Measurements from ENCODE around the gene FBXO28.

FBXO28 gene

GRCh38 chr1:224067621-224068457 lies 46.1 kb upstream of the FBXO28 start:
- TF ChIP-seq PATZ1 (CRISPR knock-in tag; IDR thresholded peaks at IDR 0.05; ENCODE audit: borderline replicate concordance), result no peak
- TF ChIP-seq TCF4 (CRISPR knock-in tag; IDR thresholded peaks at IDR 0.05; ENCODE audit: borderline replicate concordance), result no peak
- TF ChIP-seq BACH2 (CRISPR knock-in tag; IDR thresholded peaks at IDR 0.05; ENCODE audit: borderline replicate concordance), result no peak
- no peak for TF ChIP-seq PPARA (CRISPR knock-in tag; IDR thresholded peaks at IDR 0.05; ENCODE audit: borderline replicate concordance)
- TF ChIP-seq ZFP30 (CRISPR knock-in tag; IDR thresholded peaks at IDR 0.05), result no peak
- no peak for TF ChIP-seq ISL1 (CRISPR knock-in tag; IDR thresholded peaks at IDR 0.05)
- no peak for TF ChIP-seq GLIS3 (CRISPR knock-in tag; IDR thresholded peaks at IDR 0.05)
- TF ChIP-seq ZFP3 (CRISPR knock-in tag; IDR thresholded peaks at IDR 0.05), result no peak
- no peak; the same call in 1 of the 2 replicates for TF ChIP-seq OSR1 (CRISPR knock-in tag; IDR thresholded peaks at IDR 0.05)
- no peak for TF ChIP-seq ZNF70 (CRISPR knock-in tag; IDR thresholded peaks at IDR 0.05)
- no peak for TF ChIP-seq CREB5 (CRISPR knock-in tag; IDR thresholded peaks at IDR 0.05; ENCODE audit: low read depth)
- no peak for TF ChIP-seq POU6F1 (CRISPR knock-in tag; IDR thresholded peaks at IDR 0.05; ENCODE audit: borderline replicate concordance, low read depth)
- TF ChIP-seq TSHZ2 (CRISPR knock-in tag; IDR thresholded peaks at IDR 0.05), result no peak
- TF ChIP-seq ESRRG (CRISPR knock-in tag; IDR thresholded peaks at IDR 0.05), result no peak
- TF ChIP-seq CSDC2 (CRISPR knock-in tag; IDR thresholded peaks at IDR 0.05), result no peak
- TF ChIP-seq CSRNP3 (CRISPR knock-in tag; IDR thresholded peaks at IDR 0.05), result no peak
- no peak for TF ChIP-seq TOX (CRISPR knock-in tag; IDR thresholded peaks at IDR 0.05; ENCODE audit: borderline replicate concordance)
- no peak for TF ChIP-seq RARB (CRISPR knock-in tag; IDR thresholded peaks at IDR 0.05)
- peak; percentile 35 for ATAC-seq

GRCh38 chr1:224068458-224069072 lies 45.3 kb upstream of the FBXO28 start:
- no peak for ATAC-seq
- TF ChIP-seq TCF4 (CRISPR knock-in tag; IDR thresholded peaks at IDR 0.05; ENCODE audit: borderline replicate concordance), result no peak
- no peak for TF ChIP-seq TOX (CRISPR knock-in tag; IDR thresholded peaks at IDR 0.05; ENCODE audit: borderline replicate concordance)
- no peak for TF ChIP-seq ZNF565 (CRISPR knock-in tag; conservative IDR thresholded peaks at IDR 0.05; ENCODE audit: low read depth)
- TF ChIP-seq CSRNP3 (CRISPR knock-in tag; IDR thresholded peaks at IDR 0.05), result no peak
- no peak for TF ChIP-seq PATZ1 (CRISPR knock-in tag; IDR thresholded peaks at IDR 0.05; ENCODE audit: borderline replicate concordance)

All from SK-N-SH treated with all-trans-retinoic acid at 6 μM for 48 hours (cell line).